Neural progenitor cell (in vitro differentiated cells): ENCODE results near the gene DLG2.

Experiments
- EZH2 ChIP-seq: fragments of 200-600 bp; sonication (generic); IDR thresholded peaks from 2 replicates; pipeline ENCODE4 v1.6.1; 2017; ENCODE audit warnings: antibody characterized with exemption, mild to moderate bottlenecking, moderate library complexity
- TF ChIP-seq, protein P1 (sequence below): fragments of 200-600 bp; sonication (generic); IDR thresholded peaks from 2 replicates; pipeline ENCODE4 v1.5.1; 2017; ENCODE audit warnings: antibody characterized with exemption, mild to moderate bottlenecking

DNA sequence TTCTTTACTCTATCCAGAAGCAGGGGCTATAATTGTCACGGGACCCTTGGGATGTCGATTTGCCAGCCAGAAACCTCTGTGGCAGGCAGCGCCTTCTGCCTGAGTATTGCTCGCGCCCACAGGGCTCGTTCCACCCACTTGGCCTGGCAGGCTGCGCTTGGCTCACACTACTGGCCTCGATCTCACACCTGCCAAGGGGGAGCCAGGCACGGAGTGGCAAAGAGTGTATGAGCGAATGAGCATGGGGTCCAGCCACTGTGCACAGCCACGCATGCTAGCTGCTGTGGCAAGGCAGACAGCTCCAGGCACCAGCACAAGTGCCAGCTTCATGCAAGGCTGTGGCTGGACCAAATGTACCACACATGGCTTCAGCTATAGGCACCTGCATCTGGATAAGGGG, 599.8 kb downstream of the DLG2 start:
- TF ChIP-seq, protein P1, sequence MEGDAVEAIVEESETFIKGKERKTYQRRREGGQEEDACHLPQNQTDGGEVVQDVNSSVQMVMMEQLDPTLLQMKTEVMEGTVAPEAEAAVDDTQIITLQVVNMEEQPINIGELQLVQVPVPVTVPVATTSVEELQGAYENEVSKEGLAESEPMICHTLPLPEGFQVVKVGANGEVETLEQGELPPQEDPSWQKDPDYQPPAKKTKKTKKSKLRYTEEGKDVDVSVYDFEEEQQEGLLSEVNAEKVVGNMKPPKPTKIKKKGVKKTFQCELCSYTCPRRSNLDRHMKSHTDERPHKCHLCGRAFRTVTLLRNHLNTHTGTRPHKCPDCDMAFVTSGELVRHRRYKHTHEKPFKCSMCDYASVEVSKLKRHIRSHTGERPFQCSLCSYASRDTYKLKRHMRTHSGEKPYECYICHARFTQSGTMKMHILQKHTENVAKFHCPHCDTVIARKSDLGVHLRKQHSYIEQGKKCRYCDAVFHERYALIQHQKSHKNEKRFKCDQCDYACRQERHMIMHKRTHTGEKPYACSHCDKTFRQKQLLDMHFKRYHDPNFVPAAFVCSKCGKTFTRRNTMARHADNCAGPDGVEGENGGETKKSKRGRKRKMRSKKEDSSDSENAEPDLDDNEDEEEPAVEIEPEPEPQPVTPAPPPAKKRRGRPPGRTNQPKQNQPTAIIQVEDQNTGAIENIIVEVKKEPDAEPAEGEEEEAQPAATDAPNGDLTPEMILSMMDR, result no peak
- no peak for TF ChIP-seq EZH2
